Immature natural killer cell (primary cell): ENCODE data around the gene TUBB6. TPM values are rescaled to one million over a fixed set of nuclear protein-coding genes. Genes with fewer than 3 reads are reported as not detected.

ENCODE experiments used
- DNase-seq, 3 donors: peaks; one replicate each; pipeline ENCODE4 v3.0.0; 2022; ENCODE audit warnings: mixed read lengths in 1 of 3
- H3K27ac Mint-ChIP-seq, 6 donors: one replicate each; pipeline ENCODE4 v1.8.0; 2020; ENCODE audit warnings: mixed read lengths in 6 of 6, mild to moderate bottlenecking in 5 of 6, inconsistent platforms in 4 of 6, moderate library complexity in 3 of 6
- H3K27me3 Mint-ChIP-seq, 3 donors: one replicate each; pipeline ENCODE4 v1.8.0; 2020 to 2021; ENCODE audit warnings: low read depth in 3 of 3, mild to moderate bottlenecking in 3 of 3, mixed read lengths in 3 of 3, moderate library complexity in 3 of 3, inconsistent platforms in 1 of 3
- H3K36me3 Mint-ChIP-seq, 3 donors: one replicate each; pipeline ENCODE4 v1.8.0; 2020; ENCODE audit warnings: mixed read lengths in 3 of 3, inconsistent platforms in 2 of 3, mild to moderate bottlenecking in 2 of 3
- H3K4me1 Mint-ChIP-seq, 2 donors: one replicate each; pipeline ENCODE4 v1.8.0; 2020; ENCODE audit warnings: inconsistent platforms in 2 of 2, mild to moderate bottlenecking in 2 of 2, mixed read lengths in 2 of 2, moderate library complexity in 1 of 2
- H3K4me3 Mint-ChIP-seq, 5 donors: one replicate each; pipeline ENCODE4 v1.8.0; 2020; ENCODE audit warnings: mild to moderate bottlenecking in 5 of 5, mixed read lengths in 5 of 5, inconsistent platforms in 3 of 5, moderate library complexity in 3 of 5
- H3K9me3 Mint-ChIP-seq, 6 donors: one replicate each; pipeline ENCODE4 v1.8.0; 2020; ENCODE audit warnings: mild to moderate bottlenecking in 6 of 6, mixed read lengths in 6 of 6, inconsistent platforms in 4 of 6, moderate library complexity in 3 of 6
- polyA plus RNA-seq, 3 donors: library from polyadenylated mRNA; unstranded; fragments of 300-500 nt; fragmentation: Illumina TruSeq; gene quantifications; one replicate each; pipeline ENCODE4 v1.2.3, GENCODE V29; 2021

The TUBB6 gene
- polyA plus RNA-seq, 3 donors from 2014 or later = 4.8 TPM; not detected in 2

- Mint-ChIP-seq H3K4me3 (no peak overlapping the region), H3K27ac (no peak overlapping the region), H3K27me3 (peaks cover 5 to 10% (median 8%) of the 10 kb centered on the region in 3 donors), H3K36me3 (no peaks in the 10 kb centered on the region), H3K4me1 (peaks cover 0 to 1% of the 10 kb centered on the region in 2 donors), H3K9me3 (no peaks in the 10 kb centered on the region)
- no peak for DNase-seq
Measured at GRCh38 chr18:12301263-12302005, 6.6 kb upstream of the TUBB6 start.

GRCh38 chr18:12302391-12303147, 5.5 kb upstream of the TUBB6 start:
- Mint-ChIP-seq H3K36me3 (peaks cover 0 to 4% (median 0%) of the 10 kb centered on the region in 3 donors), H3K9me3 (no peaks in the 10 kb centered on the region), H3K4me1 (peaks cover 6 to 12% of the 10 kb centered on the region in 2 donors), H3K27me3 (peaks cover 12 to 19% (median 16%) of the 10 kb centered on the region in 3 donors), H3K4me3 (no peak overlapping the region), H3K27ac (no peak overlapping the region)
- no peak for DNase-seq

- H3K4me1 Mint-ChIP-seq = peaks cover 9 to 15% of the 10 kb centered on the region in 2 donors
Measured at GRCh38 chr18:12304351-12305210, 3.5 kb upstream of the TUBB6 start.

GRCh38 chr18:12305211-12305610, 2.8 kb upstream of the TUBB6 start:
- DNase-seq = no peak
- Mint-ChIP-seq H3K27ac (no peak overlapping the region), H3K4me3 (no peak overlapping the region), H3K4me1 (peaks cover 10 to 16% of the 10 kb centered on the region in 2 donors), H3K27me3 (peaks cover 14 to 27% (median 19%) of the 10 kb centered on the region in 3 donors), H3K9me3 (no peaks in the 10 kb centered on the region), H3K36me3 (peaks cover 4 to 6% (median 4%) of the 10 kb centered on the region in 3 donors)

More at GRCh38 chr18:12304351-12305210, 3.5 kb upstream of the TUBB6 start:
- DNase-seq = no peak
- H3K9me3 Mint-ChIP-seq = no peaks in the 10 kb centered on the region
- H3K27me3 Mint-ChIP-seq = peaks cover 13 to 23% (median 19%) of the 10 kb centered on the region in 3 donors
- no peak overlapping the region for H3K27ac Mint-ChIP-seq
- no peak overlapping the region for H3K4me3 Mint-ChIP-seq
- H3K36me3 Mint-ChIP-seq = peaks cover 2 to 4% (median 3%) of the 10 kb centered on the region in 3 donors

GRCh38 chr18:12305930-12306629, 2.0 kb upstream of the TUBB6 start:
- Mint-ChIP-seq H3K27ac (no peak overlapping the region), H3K4me1 (peaks cover 10 to 16% of the 10 kb centered on the region in 2 donors), H3K27me3 (peaks cover 18 to 27% (median 23%) of the 10 kb centered on the region in 3 donors), H3K9me3 (peaks cover 0 to 4% (median 0%) of the 10 kb centered on the region in 6 donors), H3K4me3 (peak overlapping the region in 1 of 5 donors; percentile 71), H3K36me3 (peaks cover 4 to 6% (median 4%) of the 10 kb centered on the region in 3 donors)
- no peak for DNase-seq

GRCh38 chr18:12306752-12307700, 1.0 kb upstream of the TUBB6 start:
- Mint-ChIP-seq H3K4me3 (peak overlapping the region; percentile 55 to 72 (median 71)), H3K36me3 (peaks cover 4 to 11% (median 9%) of the 10 kb centered on the region in 3 donors), H3K9me3 (peaks cover 0 to 9% (median 7%) of the 10 kb centered on the region in 6 donors), H3K27me3 (peaks cover 15 to 32% (median 23%) of the 10 kb centered on the region in 3 donors), H3K27ac (no peak overlapping the region), H3K4me1 (peaks cover 10 to 16% of the 10 kb centered on the region in 2 donors)
- no peak for DNase-seq

- Mint-ChIP-seq H3K4me3 (peak overlapping the region; percentile 15 to 64 (median 35)), H3K36me3 (peaks cover 4 to 11% (median 9%) of the 10 kb centered on the region in 3 donors), H3K4me1 (peaks cover 10 to 16% of the 10 kb centered on the region in 2 donors), H3K27me3 (peaks cover 15 to 32% (median 23%) of the 10 kb centered on the region in 3 donors), H3K27ac (no peak overlapping the region), H3K9me3 (peaks cover 0 to 17% (median 14%) of the 10 kb centered on the region in 6 donors)
- no peak for DNase-seq
Measured at GRCh38 chr18:12308386-12309100, 502 bp downstream of the TUBB6 start.

- DNase-seq = no peak
- Mint-ChIP-seq H3K9me3 (peaks cover 0 to 18% (median 14%) of the 10 kb centered on the region in 6 donors), H3K27me3 (peaks cover 15 to 24% (median 19%) of the 10 kb centered on the region in 3 donors), H3K36me3 (peaks cover 4 to 11% (median 9%) of the 10 kb centered on the region in 3 donors), H3K4me3 (peak overlapping the region in 1 of 5 donors; percentile 42), H3K27ac (no peak overlapping the region), H3K4me1 (peaks cover 10 to 16% of the 10 kb centered on the region in 2 donors)
Measured at GRCh38 chr18:12309683-12310198, 1.7 kb downstream of the TUBB6 start.

- Mint-ChIP-seq H3K27ac (no peak overlapping the region), H3K27me3 (peaks cover 15 to 24% (median 16%) of the 10 kb centered on the region in 3 donors), H3K9me3 (peaks cover 0 to 18% (median 14%) of the 10 kb centered on the region in 6 donors), H3K4me1 (peaks cover 10 to 16% of the 10 kb centered on the region in 2 donors), H3K4me3 (no peak overlapping the region), H3K36me3 (peaks cover 4 to 11% (median 9%) of the 10 kb centered on the region in 3 donors)
- no peak for DNase-seq
Measured at GRCh38 chr18:12310762-12311161, 2.7 kb downstream of the TUBB6 start.

- Mint-ChIP-seq H3K4me3 (no peak overlapping the region), H3K36me3 (peaks cover 4 to 11% (median 5%) of the 10 kb centered on the region in 3 donors), H3K4me1 (peaks cover 4 to 5% of the 10 kb centered on the region in 2 donors), H3K9me3 (peaks cover 0 to 18% (median 14%) of the 10 kb centered on the region in 6 donors), H3K27me3 (peaks cover 4 to 17% (median 6%) of the 10 kb centered on the region in 3 donors), H3K27ac (no peak overlapping the region)
- no peak for DNase-seq
Measured at GRCh38 chr18:12312976-12313375, 4.9 kb downstream of the TUBB6 start.
